GM23248 (cell line): Measurements from ENCODE around the gene SEMA4D. TPM values are rescaled to one million over a fixed set of nuclear protein-coding genes. Genes with fewer than 3 reads are reported as not detected.
"Not testable (repeated sequence)": the region's sequence is repeated elsewhere in the genome, so short reads cannot be mapped to it uniquely, and the experiment has no call there.

Experiments
- DNase-seq: peaks from one replicate; pipeline ENCODE4 v3.0.0-alpha.2; 2015
- H2AFZ ChIP-seq: fragments of 200-600 bp; sonication (generic); 2 replicates; pipeline ENCODE4 v1.6.1; 2016; ENCODE audit warnings: antibody characterized with exemption
- H3F3A ChIP-seq: fragments of 200-600 bp; sonication (generic); 2 replicates; pipeline ENCODE4 v1.6.1; 2016; ENCODE audit warnings: mild to moderate bottlenecking, antibody characterized with exemption, mixed run types; ENCODE audit not compliant: insufficient read depth
- H3K27ac ChIP-seq: fragments of 200-600 bp; sonication (generic); 2 replicates; pipeline ENCODE4 v1.5.1; 2016; ENCODE audit warnings: mild to moderate bottlenecking
- H3K27me3 ChIP-seq: fragments of 200-600 bp; sonication (generic); replicated peaks from 2 replicates; pipeline ENCODE4 v1.6.1; 2016; ENCODE audit warnings: mild to moderate bottlenecking; ENCODE audit not compliant: insufficient read depth
- H3K36me3 ChIP-seq: fragments of 200-600 bp; sonication (generic); 2 replicates; pipeline ENCODE4 v1.6.1; 2016; ENCODE audit warnings: low read depth, mild to moderate bottlenecking
- H3K4me1 ChIP-seq: fragments of 200-600 bp; sonication (generic); 2 replicates; pipeline ENCODE4 v1.6.1; 2016; ENCODE audit warnings: mild to moderate bottlenecking; ENCODE audit not compliant: insufficient read depth
- H3K4me2 ChIP-seq: fragments of 200-600 bp; sonication (generic); one replicate; pipeline ENCODE4 v1.6.1; 2016; ENCODE audit warnings: mild to moderate bottlenecking; ENCODE audit not compliant: unreplicated experiment
- H3K4me3 ChIP-seq: fragments of 200-600 bp; sonication (generic); 2 replicates; pipeline ENCODE4 v1.5.1; 2016; ENCODE audit warnings: mild to moderate bottlenecking
- H3K79me2 ChIP-seq: fragments of 200-600 bp; sonication (generic); 2 replicates; pipeline ENCODE4 v1.6.1; 2016; ENCODE audit warnings: mild to moderate bottlenecking; ENCODE audit not compliant: insufficient read depth
- H3K9ac ChIP-seq: fragments of 200-600 bp; sonication (generic); 2 replicates; pipeline ENCODE4 v1.6.1; 2016; ENCODE audit warnings: mild to moderate bottlenecking
- H3K9me2 ChIP-seq: fragments of 200-600 bp; sonication (generic); 2 replicates; pipeline ENCODE4 v1.6.1; 2016; ENCODE audit warnings: mixed run types, mild to moderate bottlenecking, moderate library complexity; ENCODE audit not compliant: insufficient read depth
- H3K9me3 ChIP-seq: fragments of 200-600 bp; sonication (generic); one replicate; pipeline ENCODE4 v1.6.1; 2017; ENCODE audit warnings: low read depth
- H4K20me1 ChIP-seq: fragments of 200-600 bp; sonication (generic); 2 replicates; pipeline ENCODE4 v1.6.0; 2016; ENCODE audit not compliant: insufficient read depth
- EZH2 ChIP-seq: fragments of 200-600 bp; sonication (generic); IDR thresholded peaks from 2 replicates; pipeline ENCODE4 v1.6.1; 2018; ENCODE audit warnings: antibody characterized with exemption, mild to moderate bottlenecking; ENCODE audit not compliant: insufficient read depth, poor library complexity, severe bottlenecking
- EZH2phosphoT487 ChIP-seq: fragments of 200-600 bp; sonication (generic); IDR thresholded peaks from 2 replicates; pipeline ENCODE4 v1.6.1; 2018; ENCODE audit warnings: antibody characterized with exemption, moderate library complexity, mild to moderate bottlenecking, low read depth; ENCODE audit not compliant: insufficient read depth
- WGBS, 2 experiments: methylation state at CpG; one replicate each; pipeline ENCODE4 v1.1.6; 2015 to 2017; ENCODE audit warnings: low lambda C conversion rate in 2 of 2, low coverage in 1 of 2; ENCODE audit errors: missing lambda C conversion rate in 2 of 2; 5-methylcytosine and 5-hydroxymethylcytosine counted together
- in situ Hi-C: fragments of 300-500 bp; cut with MboI; formaldehyde crosslinking; loops from 2 replicates; pipeline ENCODE4 v1.15.0; 2020
- polyA plus RNA-seq: library from polyadenylated mRNA; unstranded; fragments of >200 nt; fragmentation: Nextera tagmentation; extraction: Ambion mirVana; gene quantifications from 2 replicates; pipeline ENCODE4 v1.2.1, GENCODE V29; 2016
- total RNA-seq: library from RNA; depleted of rRNA; stranded (reverse); fragments of >200 nt; shearing (Covaris generic); gene quantifications from 2 replicates; pipeline ENCODE4 v1.2.3, GENCODE V29; 2014

The SEMA4D gene
- total and polyA plus RNA-seq, 2 experiments from 2014 or later = 0.11 TPM

- in situ Hi-C loops = no loop called here
- TF ChIP-seq EZH2phosphoT487 = no peak
- TF ChIP-seq EZH2 = no peak
- no peaks in the 10 kb centered on the region for H3K79me2 ChIP-seq
- no peaks in the 10 kb centered on the region for H3K4me1 ChIP-seq
- WGBS, 2 experiments = 79 to 88% methylated on average over 8 of the region's 8 CpGs
- no peak overlapping the region for H3K9ac ChIP-seq
- H3K27me3 ChIP-seq = no peaks in the 10 kb centered on the region
- no peak overlapping the region for H3K4me2 ChIP-seq
- H3K27ac ChIP-seq = no peak overlapping the region
- no peaks in the 10 kb centered on the region for H4K20me1 ChIP-seq
- no peak for DNase-seq
- H3K9me3 ChIP-seq = no peaks in the 10 kb centered on the region
- no peak overlapping the region for H2AFZ ChIP-seq
- H3F3A ChIP-seq = no peaks in the 10 kb centered on the region
- H3K9me2 ChIP-seq = no peaks in the 10 kb centered on the region
- H3K4me3 ChIP-seq = no peak overlapping the region
- H3K36me3 ChIP-seq = no peaks in the 10 kb centered on the region
These were observed 122.6 kb downstream of the SEMA4D start for GRCh38 chr9:89375191-89375760.

DNA sequence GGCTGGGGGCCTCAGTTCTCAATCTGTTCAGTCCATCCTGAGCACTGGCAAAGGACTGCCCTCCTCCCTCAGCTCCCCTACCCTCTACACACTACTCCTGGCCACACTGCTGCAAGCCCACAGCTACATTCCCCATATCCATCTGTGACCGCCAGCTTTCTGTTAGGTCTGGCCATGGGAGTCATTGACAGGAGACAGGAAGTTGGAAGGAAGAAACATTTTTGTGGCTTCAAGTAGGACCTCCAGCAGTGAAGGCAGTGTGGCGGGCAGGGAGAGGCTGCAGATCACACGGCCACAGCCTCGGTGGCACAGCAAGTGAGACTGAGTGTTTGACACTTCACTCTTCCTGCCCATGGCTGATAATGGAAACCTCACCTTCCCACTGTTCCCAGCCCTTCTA lies 123.7 kb downstream of the SEMA4D start:
- H3K27ac ChIP-seq = no peak overlapping the region
- no peak for DNase-seq

GRCh38 chr9:89372979-89373378 lies 124.9 kb downstream of the SEMA4D start:
- H3K4me3 ChIP-seq = no peak overlapping the region
- H3K36me3 ChIP-seq = no peaks in the 10 kb centered on the region
- H4K20me1 ChIP-seq = no peaks in the 10 kb centered on the region
- H3K9ac ChIP-seq = no peak overlapping the region
- no peak overlapping the region for H3K4me2 ChIP-seq
- in situ Hi-C loops = no loop called here
- TF ChIP-seq EZH2phosphoT487 = no peak
- H3K79me2 ChIP-seq = no peaks in the 10 kb centered on the region
- no peak overlapping the region for H2AFZ ChIP-seq
- no peaks in the 10 kb centered on the region for H3K4me1 ChIP-seq
- no peak overlapping the region for H3K27ac ChIP-seq
- H3K27me3 ChIP-seq = no peaks in the 10 kb centered on the region
- DNase-seq = no peak
- H3K9me3 ChIP-seq = no peaks in the 10 kb centered on the region
- H3F3A ChIP-seq = no peaks in the 10 kb centered on the region
- H3K9me2 ChIP-seq = no peaks in the 10 kb centered on the region
- 86 to 92% methylated on average over 8 of the region's 8 CpGs for WGBS, 2 experiments

More for the DNA sequence above, 123.7 kb downstream of the SEMA4D start:
- Histone ChIP-seq H3K79me2 (no peaks in the 10 kb centered on the region), H3K9me3 (no peaks in the 10 kb centered on the region), H2AFZ (no peak overlapping the region), H3K27me3 (no peaks in the 10 kb centered on the region), H3K4me3 (no peak overlapping the region), H3F3A (no peaks in the 10 kb centered on the region), H3K36me3 (no peaks in the 10 kb centered on the region), H3K9ac (no peak overlapping the region), H3K9me2 (no peaks in the 10 kb centered on the region), H4K20me1 (no peaks in the 10 kb centered on the region), H3K4me1 (no peaks in the 10 kb centered on the region), H3K4me2 (no peak overlapping the region)
- 91 to 96% methylated on average over 4 of the region's 4 CpGs for WGBS, 2 experiments
- TF ChIP-seq EZH2 (no peak), EZH2phosphoT487 (no peak)
- in situ Hi-C loops = no loop called here

DNA sequence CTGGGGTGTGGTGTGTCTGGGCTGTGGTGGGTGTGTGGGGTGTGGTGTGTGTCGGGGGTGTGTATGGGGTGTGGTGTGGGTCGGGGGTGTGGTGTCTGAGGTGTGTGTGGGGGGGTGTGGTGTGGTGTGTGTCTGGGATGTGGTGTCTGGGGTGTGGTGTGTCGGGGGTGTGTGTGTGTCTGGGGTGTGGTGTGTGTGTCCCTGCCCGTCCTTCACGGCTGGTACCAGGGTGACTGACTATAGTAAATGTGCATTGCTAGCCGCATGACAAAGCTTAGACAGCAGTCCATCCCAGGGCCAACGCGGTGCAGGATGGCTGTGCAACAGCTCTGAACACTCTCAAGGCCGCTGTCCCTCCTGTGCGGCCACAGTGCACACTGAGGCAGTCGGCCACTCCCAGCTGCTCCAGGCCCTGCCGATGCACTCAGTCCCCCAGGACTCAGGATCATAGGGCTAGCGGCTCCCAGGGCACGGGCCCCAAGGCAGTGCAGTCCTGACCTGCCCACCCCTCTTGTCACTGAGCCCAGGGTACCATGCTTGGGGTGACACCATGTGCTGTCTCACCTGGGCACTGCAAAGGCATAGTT lies 125.6 kb downstream of the SEMA4D start:
- no peaks in the 10 kb centered on the region for H3F3A ChIP-seq
- no peaks in the 10 kb centered on the region for H4K20me1 ChIP-seq
- H2AFZ ChIP-seq = no peak overlapping the region
- H3K9ac ChIP-seq = no peak overlapping the region
- H3K9me2 ChIP-seq = no peaks in the 10 kb centered on the region
- 91 to 96% methylated on average over 8 to 14 of the region's 14 CpGs for WGBS, 2 experiments
- in situ Hi-C loops = no loop called here
- no peak overlapping the region for H3K4me3 ChIP-seq
- no peaks in the 10 kb centered on the region for H3K4me1 ChIP-seq
- H3K79me2 ChIP-seq = no peaks in the 10 kb centered on the region
- no peaks in the 10 kb centered on the region for H3K36me3 ChIP-seq
- H3K4me2 ChIP-seq = no peak overlapping the region
- H3K9me3 ChIP-seq = no peaks in the 10 kb centered on the region
- H3K27ac ChIP-seq = no peak overlapping the region
- TF ChIP-seq EZH2 = no peak
- TF ChIP-seq EZH2phosphoT487 = no peak
- H3K27me3 ChIP-seq = no peaks in the 10 kb centered on the region
- DNase-seq = no peak

- H4K20me1 ChIP-seq, H3K27ac ChIP-seq, H3K4me1 ChIP-seq, H3F3A ChIP-seq, H3K4me2 ChIP-seq, H3K79me2 ChIP-seq, in situ Hi-C loops, H2AFZ ChIP-seq, H3K27me3 ChIP-seq, H3K9ac ChIP-seq, DNase-seq, H3K36me3 ChIP-seq, H3K4me3 ChIP-seq, H3K9me2 ChIP-seq, H3K9me3 ChIP-seq: not testable (repeated sequence)
- WGBS, 2 experiments = 85% methylated on average over 5 of the region's 5 CpGs; no CpG with 5 or more reads in 1 of the 2 experiments
These were observed 126.1 kb downstream of the SEMA4D start for GRCh38 chr9:89371791-89372190.
